Neural progenitor cell (in vitro differentiated cells): ENCODE data around the gene IFITM10. TPM values are rescaled to one million over a fixed set of nuclear protein-coding genes. Genes with fewer than 3 reads are reported as not detected.
"Not testable (repeated sequence)": the region's sequence is repeated elsewhere in the genome, so short reads cannot be mapped to it uniquely, and the experiment has no call there.

Experiments
- DNase-seq: peaks from one replicate; pipeline ENCODE4 v3.0.0-alpha.2; 2016; ENCODE audit warnings: low spot score
- H2AFZ ChIP-seq: fragments of 200-600 bp; sonication (generic); replicated peaks from 2 replicates; pipeline ENCODE4 v1.6.1; 2016; ENCODE audit warnings: antibody characterized with exemption
- H3F3A ChIP-seq: fragments of 200-600 bp; sonication (generic); 2 replicates; pipeline ENCODE4 v1.6.1; 2016; ENCODE audit warnings: antibody characterized with exemption, low read depth
- H3K27ac ChIP-seq: fragments of 200-600 bp; sonication (generic); 2 replicates; pipeline ENCODE4 v1.5.1; 2016; ENCODE audit warnings: mild to moderate bottlenecking
- H3K27me3 ChIP-seq: fragments of 200-600 bp; sonication (generic); 2 replicates; pipeline ENCODE4 v1.6.1; 2016; ENCODE audit warnings: mild to moderate bottlenecking, moderate library complexity
- H3K36me3 ChIP-seq: fragments of 200-600 bp; sonication (generic); 2 replicates; pipeline ENCODE4 v1.5.1; 2016
- H3K4me1 ChIP-seq: fragments of 200-600 bp; sonication (generic); 2 replicates; pipeline ENCODE4 v1.6.1; 2016; ENCODE audit warnings: mixed run types
- H3K4me2 ChIP-seq: fragments of 200-600 bp; sonication (generic); 2 replicates; pipeline ENCODE4 v1.6.1; 2016
- H3K4me3 ChIP-seq: fragments of 200-600 bp; sonication (generic); 2 replicates; pipeline ENCODE4 v1.5.1; 2016
- H3K79me2 ChIP-seq: fragments of 200-600 bp; sonication (generic); 2 replicates; pipeline ENCODE4 v1.6.1; 2016; ENCODE audit warnings: low read depth
- H3K9ac ChIP-seq: fragments of 200-600 bp; sonication (generic); 2 replicates; pipeline ENCODE4 v1.6.1; 2016
- H3K9me3 ChIP-seq: fragments of 200-600 bp; sonication (generic); 2 replicates; pipeline ENCODE4 v1.5.1; 2016; ENCODE audit warnings: low read depth
- H4K20me1 ChIP-seq: fragments of 200-600 bp; sonication (generic); 2 replicates; pipeline ENCODE4 v1.6.1; 2016; ENCODE audit warnings: low read depth
- H3K27ac Mint-ChIP-seq: 3 replicates; pipeline ENCODE4 v1.8.0; 2021; ENCODE audit warnings: mixed read lengths
- H3K27me3 Mint-ChIP-seq: 2 replicates; pipeline ENCODE4 v1.8.0; 2022; ENCODE audit warnings: low read depth, mild to moderate bottlenecking, inconsistent platforms, moderate library complexity, mixed read lengths; ENCODE audit not compliant: insufficient read depth
- H3K36me3 Mint-ChIP-seq: 3 replicates; pipeline ENCODE4 v1.8.0; 2021; ENCODE audit warnings: mixed read lengths
- H3K4me1 Mint-ChIP-seq: 3 replicates; pipeline ENCODE4 v1.8.0; 2021; ENCODE audit warnings: mixed read lengths
- H3K4me3 Mint-ChIP-seq: 3 replicates; pipeline ENCODE4 v1.8.0; 2021; ENCODE audit warnings: mild to moderate bottlenecking, moderate library complexity, mixed read lengths
- H3K9me3 Mint-ChIP-seq: 3 replicates; pipeline ENCODE4 v1.8.0; 2020; ENCODE audit warnings: mixed read lengths
- EZH2 ChIP-seq: fragments of 200-600 bp; sonication (generic); IDR thresholded peaks from 2 replicates; pipeline ENCODE4 v1.6.1; 2017; ENCODE audit warnings: antibody characterized with exemption, mild to moderate bottlenecking, moderate library complexity
- EZH2phosphoT487 ChIP-seq: fragments of 200-600 bp; sonication (generic); IDR thresholded peaks from 2 replicates; pipeline ENCODE4 v1.6.1; 2017; ENCODE audit warnings: antibody characterized with exemption
- total RNA-seq: library from RNA; depleted of rRNA; stranded (reverse); fragments of >200 nt; gene quantifications from 2 replicates; pipeline ENCODE4 v1.2.3, GENCODE V29; 2015; ENCODE audit warnings: low replicate concordance
- TF ChIP-seq, protein P1 (sequence below): fragments of 200-600 bp; sonication (generic); IDR thresholded peaks from 2 replicates; pipeline ENCODE4 v1.5.1; 2017; ENCODE audit warnings: antibody characterized with exemption, mild to moderate bottlenecking

IFITM10 gene
- total RNA-seq, 1 donor from 2014 or later: not detected

DNA sequence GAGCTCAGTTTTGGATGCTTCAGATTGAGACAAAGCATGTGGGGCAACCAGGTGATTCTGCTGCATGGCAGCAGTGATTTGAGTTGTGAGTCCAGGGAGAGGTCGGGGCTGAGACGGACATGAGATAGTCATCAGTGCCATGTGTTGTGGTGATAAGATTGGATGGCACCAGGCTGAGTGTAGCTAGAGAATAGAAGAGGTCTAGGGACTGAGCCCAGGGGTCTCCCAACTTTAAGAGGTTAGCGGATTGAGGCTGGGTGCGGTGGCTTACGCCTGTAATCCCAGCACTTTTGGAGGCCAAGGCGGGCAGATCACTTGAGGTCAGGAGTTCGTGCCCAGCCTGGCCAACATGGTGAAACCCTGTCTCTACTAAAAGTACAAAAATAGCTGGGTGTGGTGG, 19.7 kb upstream of the IFITM10 start:
- no peak for TF ChIP-seq EZH2phosphoT487
- TF ChIP-seq, protein P1, sequence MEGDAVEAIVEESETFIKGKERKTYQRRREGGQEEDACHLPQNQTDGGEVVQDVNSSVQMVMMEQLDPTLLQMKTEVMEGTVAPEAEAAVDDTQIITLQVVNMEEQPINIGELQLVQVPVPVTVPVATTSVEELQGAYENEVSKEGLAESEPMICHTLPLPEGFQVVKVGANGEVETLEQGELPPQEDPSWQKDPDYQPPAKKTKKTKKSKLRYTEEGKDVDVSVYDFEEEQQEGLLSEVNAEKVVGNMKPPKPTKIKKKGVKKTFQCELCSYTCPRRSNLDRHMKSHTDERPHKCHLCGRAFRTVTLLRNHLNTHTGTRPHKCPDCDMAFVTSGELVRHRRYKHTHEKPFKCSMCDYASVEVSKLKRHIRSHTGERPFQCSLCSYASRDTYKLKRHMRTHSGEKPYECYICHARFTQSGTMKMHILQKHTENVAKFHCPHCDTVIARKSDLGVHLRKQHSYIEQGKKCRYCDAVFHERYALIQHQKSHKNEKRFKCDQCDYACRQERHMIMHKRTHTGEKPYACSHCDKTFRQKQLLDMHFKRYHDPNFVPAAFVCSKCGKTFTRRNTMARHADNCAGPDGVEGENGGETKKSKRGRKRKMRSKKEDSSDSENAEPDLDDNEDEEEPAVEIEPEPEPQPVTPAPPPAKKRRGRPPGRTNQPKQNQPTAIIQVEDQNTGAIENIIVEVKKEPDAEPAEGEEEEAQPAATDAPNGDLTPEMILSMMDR: no peak
- TF ChIP-seq EZH2: no peak
- H3F3A ChIP-seq: peaks cover 5% of the 10 kb centered on the region
- H3K36me3 ChIP-seq: no peaks in the 10 kb centered on the region
- DNase-seq: no peak
- H4K20me1 ChIP-seq: no peaks in the 10 kb centered on the region
- Mint-ChIP-seq H3K27ac (no peak overlapping the region), H3K9me3 (peaks cover 10% of the 10 kb centered on the region), H3K27me3 (peaks cover 9% of the 10 kb centered on the region), H3K4me1 (peaks cover 29% of the 10 kb centered on the region), H3K36me3 (peaks cover 3% of the 10 kb centered on the region), H3K4me3 (no peak overlapping the region)
- H3K4me2 ChIP-seq: no peak overlapping the region
- H3K27me3 ChIP-seq: no peaks in the 10 kb centered on the region
- H3K9ac ChIP-seq: no peak overlapping the region
- H3K4me3 ChIP-seq: no peak overlapping the region
- H3K4me1 ChIP-seq: no peaks in the 10 kb centered on the region
- H3K27ac ChIP-seq: no peak overlapping the region
- H2AFZ ChIP-seq: no peak overlapping the region
- H3K79me2 ChIP-seq: no peaks in the 10 kb centered on the region
- no peaks in the 10 kb centered on the region for H3K9me3 ChIP-seq

DNA sequence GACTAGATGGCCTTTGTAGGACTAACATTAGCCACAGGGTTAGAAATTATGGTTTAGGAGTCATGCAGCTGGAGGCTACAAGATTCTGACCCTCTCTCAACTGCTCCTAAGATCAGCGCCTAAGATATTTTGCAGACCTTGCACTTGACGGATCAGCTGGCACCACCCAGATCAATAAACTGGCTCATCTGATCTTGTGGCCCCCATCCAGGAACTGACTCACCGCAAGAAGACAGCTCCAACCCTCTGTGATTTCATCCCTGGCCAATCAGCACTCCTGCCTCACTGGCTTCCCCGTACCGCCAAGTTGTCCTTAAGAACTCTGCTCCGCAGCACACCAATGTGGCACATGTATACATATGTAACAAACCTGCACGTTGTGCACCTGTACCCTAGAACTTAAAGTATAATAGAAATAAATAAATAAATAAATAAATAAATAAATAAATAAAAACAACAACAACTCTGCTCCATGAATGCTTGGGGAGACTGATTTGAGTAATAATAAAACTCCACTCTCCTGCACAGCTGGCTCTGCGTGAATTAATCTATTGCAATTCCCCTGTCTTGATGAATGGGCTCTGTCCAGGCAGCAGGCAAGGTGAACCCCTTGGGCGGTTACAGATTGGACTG, 19.0 kb upstream of the IFITM10 start:
- H3K27ac Mint-ChIP-seq, H3K36me3 ChIP-seq, H4K20me1 ChIP-seq, H3K79me2 ChIP-seq, H3K4me3 ChIP-seq, H3K27me3 Mint-ChIP-seq, H3F3A ChIP-seq, H3K27me3 ChIP-seq, DNase-seq, H3K9me3 ChIP-seq, H2AFZ ChIP-seq, H3K4me2 ChIP-seq, H3K4me1 ChIP-seq, H3K27ac ChIP-seq, H3K4me3 Mint-ChIP-seq, H3K9ac ChIP-seq, H3K36me3 Mint-ChIP-seq, H3K9me3 Mint-ChIP-seq: not testable (repeated sequence)
- H3K4me1 Mint-ChIP-seq: peaks cover 26% of the 10 kb centered on the region

DNA sequence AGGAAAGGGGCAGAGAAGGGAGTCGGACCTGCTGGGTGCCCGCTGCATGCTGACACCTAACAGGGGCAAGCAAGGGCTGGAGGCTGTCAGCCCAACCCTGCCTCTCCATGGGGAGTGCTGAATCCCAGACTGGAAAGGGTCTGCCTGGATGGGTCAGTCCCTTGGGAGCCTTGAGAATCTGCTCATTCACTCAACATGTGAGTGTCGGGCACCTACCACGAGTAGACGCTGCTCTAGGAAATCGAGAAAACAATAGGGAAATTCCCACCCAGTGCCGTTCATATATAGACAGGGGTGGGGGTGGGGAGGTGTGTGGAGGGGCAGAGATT, 17.7 kb upstream of the IFITM10 start:
- no peak overlapping the region for H3K4me3 ChIP-seq
- H3K79me2 ChIP-seq: peaks cover 7% of the 10 kb centered on the region
- H4K20me1 ChIP-seq: no peaks in the 10 kb centered on the region
- H3K9ac ChIP-seq: no peak overlapping the region
- no peak for TF ChIP-seq EZH2phosphoT487
- no peak for TF ChIP-seq EZH2
- H3K27ac ChIP-seq: no peak overlapping the region
- H3K36me3 ChIP-seq: no peaks in the 10 kb centered on the region
- Mint-ChIP-seq H3K4me3 (no peak overlapping the region), H3K27ac (no peak overlapping the region), H3K9me3 (no peaks in the 10 kb centered on the region), H3K27me3 (peaks cover 3% of the 10 kb centered on the region), H3K36me3 (no peaks in the 10 kb centered on the region), H3K4me1 (peaks cover 20% of the 10 kb centered on the region)
- H3K4me1 ChIP-seq: no peaks in the 10 kb centered on the region
- no peak overlapping the region for H3K4me2 ChIP-seq
- H3K9me3 ChIP-seq: no peaks in the 10 kb centered on the region
- H2AFZ ChIP-seq: no peak overlapping the region
- peaks cover 5% of the 10 kb centered on the region for H3F3A ChIP-seq
- H3K27me3 ChIP-seq: no peaks in the 10 kb centered on the region
- DNase-seq: no peak

DNA sequence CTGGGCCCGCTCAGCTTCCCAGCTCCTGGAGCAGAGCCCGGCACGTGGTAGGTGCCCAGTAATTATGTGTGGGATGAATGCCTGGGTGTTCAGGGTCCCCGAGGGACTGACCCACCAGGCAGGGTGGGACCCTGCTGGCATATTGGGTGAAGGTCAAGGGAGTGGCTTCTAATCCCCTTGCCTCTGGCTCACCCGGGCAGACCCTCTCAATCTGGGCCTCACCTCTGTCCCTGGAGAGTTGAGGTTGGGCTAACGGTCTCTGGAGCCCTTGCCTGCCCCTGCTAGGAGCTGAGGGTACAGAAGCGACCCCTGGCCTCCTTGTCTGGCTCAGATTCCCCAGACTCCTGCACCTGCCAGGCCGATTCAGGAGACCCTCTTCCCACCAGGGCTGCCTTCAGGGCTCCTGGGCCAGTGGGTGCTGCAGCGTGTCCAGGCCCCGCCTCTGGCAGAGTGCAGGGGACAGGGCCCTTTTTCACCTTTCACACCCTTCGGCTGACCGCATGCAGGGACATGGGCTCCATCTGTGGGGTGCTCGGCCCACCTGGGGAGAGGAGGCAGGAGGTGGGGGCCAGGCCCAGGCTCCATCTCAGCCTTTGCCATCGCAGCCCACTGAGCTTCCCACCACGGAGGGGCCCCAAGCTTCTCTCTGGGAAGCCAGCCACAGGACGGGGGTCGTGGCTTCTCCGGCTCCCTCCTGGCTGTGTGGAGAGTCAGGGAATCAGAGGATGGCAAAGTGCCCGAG, 17.2 kb upstream of the IFITM10 start:
- Mint-ChIP-seq H3K27me3 (peaks cover 3% of the 10 kb centered on the region), H3K9me3 (no peaks in the 10 kb centered on the region), H3K27ac (no peak overlapping the region), H3K4me3 (no peak overlapping the region), H3K36me3 (no peaks in the 10 kb centered on the region), H3K4me1 (peaks cover 19% of the 10 kb centered on the region)
- no peak overlapping the region for H2AFZ ChIP-seq
- no peak overlapping the region for H3K27ac ChIP-seq
- H3K9ac ChIP-seq: no peak overlapping the region
- no peaks in the 10 kb centered on the region for H3K4me1 ChIP-seq
- no peaks in the 10 kb centered on the region for H4K20me1 ChIP-seq
- H3K4me2 ChIP-seq: no peak overlapping the region
- H3K27me3 ChIP-seq: no peaks in the 10 kb centered on the region
- no peaks in the 10 kb centered on the region for H3K9me3 ChIP-seq
- H3K36me3 ChIP-seq: no peaks in the 10 kb centered on the region
- peaks cover 11% of the 10 kb centered on the region for H3K79me2 ChIP-seq
- H3F3A ChIP-seq: peaks cover 5% of the 10 kb centered on the region
- no peak for DNase-seq
- no peak for TF ChIP-seq EZH2phosphoT487
- TF ChIP-seq EZH2: no peak
- TF ChIP-seq, protein P1: no peak
- H3K4me3 ChIP-seq: no peak overlapping the region
